Mesenchymal stem cell (in vitro differentiated cells and primary cell): Measurements from ENCODE around the gene LENG1.
A peak's percentile ranks its signal among the peaks of the same experiment; 100 is the strongest.

Experiments used
- DNase-seq: peaks from one replicate; pipeline ENCODE4 v3.0.0-alpha.2; 2013
- H2AFZ ChIP-seq: one replicate; pipeline ENCODE4 v1.6.1; 2013; ENCODE audit warnings: low read depth, mild to moderate bottlenecking, control low read depth, inconsistent platforms, low read length, moderate library complexity
- H2AK5ac ChIP-seq: 2 replicates; pipeline ENCODE4 v1.6.1; 2013; ENCODE audit warnings: low read length, moderate library complexity, mild to moderate bottlenecking, inconsistent platforms; ENCODE audit not compliant: severe bottlenecking
- H2BK120ac ChIP-seq: one replicate; pipeline ENCODE4 v1.6.1; 2013; ENCODE audit warnings: low read depth, mild to moderate bottlenecking, inconsistent platforms, low read length, moderate library complexity
- H2BK12ac ChIP-seq, 2 experiments: one replicate each; pipeline ENCODE4 v1.6.1; 2013; ENCODE audit warnings: inconsistent platforms in 2 of 2, low read length in 2 of 2, mild to moderate bottlenecking in 2 of 2, moderate library complexity in 2 of 2, control low read depth in 1 of 2
- H2BK15ac ChIP-seq: one replicate; pipeline ENCODE4 v1.6.1; 2013; ENCODE audit warnings: mild to moderate bottlenecking, low read depth, inconsistent platforms; ENCODE audit not compliant: poor library complexity, severe bottlenecking
- H2BK5ac ChIP-seq: 2 replicates; pipeline ENCODE4 v1.6.1; 2013; ENCODE audit warnings: low read depth, mild to moderate bottlenecking, low read length, control low read depth, inconsistent platforms; ENCODE audit not compliant: poor library complexity, severe bottlenecking
- H3K14ac ChIP-seq, 2 experiments: one replicate each; pipeline ENCODE4 v1.6.1; 2013; ENCODE audit warnings: inconsistent platforms in 2 of 2, low read length in 2 of 2, control low read depth in 1 of 2, mild to moderate bottlenecking in 1 of 2, moderate library complexity in 1 of 2
- H3K18ac ChIP-seq, 2 experiments: one replicate each; pipeline ENCODE4 v1.6.1; 2013; ENCODE audit warnings: inconsistent platforms in 2 of 2, low read length in 2 of 2, control low read depth in 1 of 2, low read depth in 1 of 2, mild to moderate bottlenecking in 1 of 2
- H3K23ac ChIP-seq, 2 experiments: one replicate each; pipeline ENCODE4 v1.6.1; 2013; ENCODE audit warnings: inconsistent platforms in 2 of 2, low read length in 2 of 2, mild to moderate bottlenecking in 2 of 2, moderate library complexity in 2 of 2, control low read depth in 1 of 2
- H3K27ac ChIP-seq: 2 replicates; pipeline ENCODE4 v1.5.1; 2013; ENCODE audit warnings: mild to moderate bottlenecking, moderate library complexity, low read length, control low read depth, inconsistent platforms; ENCODE audit not compliant: poor library complexity, severe bottlenecking
- H3K27me3 ChIP-seq, 2 experiments: 2 replicates each; pipeline versions ENCODE4 v1.6.1 to v1.7.0; 2013; ENCODE audit warnings: low read length in 2 of 2, mild to moderate bottlenecking in 2 of 2, moderate library complexity in 2 of 2, control low read depth in 1 of 2, inconsistent platforms in 1 of 2; ENCODE audit not compliant: control insufficient read depth in 1 of 2, insufficient read depth in 1 of 2
- H3K36me3 ChIP-seq, 2 experiments: 2 replicates each; pipeline versions ENCODE4 v1.6.1 to v1.7.0; 2013; ENCODE audit warnings: low read length in 2 of 2, control low read depth in 1 of 2, inconsistent platforms in 1 of 2, low read depth in 1 of 2, mild to moderate bottlenecking in 1 of 2; ENCODE audit not compliant: insufficient read depth in 2 of 2, control insufficient read depth in 1 of 2
- H3K4ac ChIP-seq, 2 experiments: one replicate each; pipeline ENCODE4 v1.6.1; 2013; ENCODE audit warnings: inconsistent platforms in 2 of 2, low read length in 2 of 2, mild to moderate bottlenecking in 2 of 2, moderate library complexity in 2 of 2, control low read depth in 1 of 2, low read depth in 1 of 2
- H3K4me1 ChIP-seq: 2 replicates; pipeline ENCODE4 v1.6.1; 2013; ENCODE audit warnings: low read depth, low read length, control low read depth; ENCODE audit not compliant: control insufficient read depth, insufficient read depth
- H3K4me2 ChIP-seq: 2 replicates; pipeline ENCODE4 v1.6.1; 2013; ENCODE audit warnings: low read length, mild to moderate bottlenecking, inconsistent platforms; ENCODE audit not compliant: poor library complexity, severe bottlenecking
- H3K4me3 ChIP-seq, 2 experiments: 2 replicates each; pipeline versions ENCODE4 v1.5.1 to v1.7.0; 2013; ENCODE audit warnings: low read length in 2 of 2, mild to moderate bottlenecking in 2 of 2, control low read depth in 1 of 2, low read depth in 1 of 2; ENCODE audit not compliant: insufficient read depth in 1 of 2
- H3K79me1 ChIP-seq: replicated peaks from 2 replicates; pipeline ENCODE4 v1.6.1; 2013; ENCODE audit warnings: mild to moderate bottlenecking, control low read depth, low read length, inconsistent platforms; ENCODE audit not compliant: poor library complexity, severe bottlenecking
- H3K9ac ChIP-seq: 2 replicates; pipeline ENCODE4 v1.7.0; 2013; ENCODE audit warnings: mild to moderate bottlenecking, low read length, moderate library complexity
- H3K9me3 ChIP-seq: 2 replicates; pipeline ENCODE4 v1.7.0; 2013; ENCODE audit warnings: mild to moderate bottlenecking, low read length; ENCODE audit not compliant: control insufficient read depth
- H4K8ac ChIP-seq: one replicate; pipeline ENCODE4 v1.6.1; 2013; ENCODE audit warnings: inconsistent platforms, mild to moderate bottlenecking, low read length, moderate library complexity
- H4K91ac ChIP-seq: one replicate; pipeline ENCODE4 v1.6.1; 2013; ENCODE audit warnings: mild to moderate bottlenecking, low read length, inconsistent platforms
- WGBS: methylation state at CpG from one replicate; pipeline ENCODE4 v1.1.7; 2013; ENCODE audit warnings: mixed read lengths; 5-methylcytosine and 5-hydroxymethylcytosine counted together

The LENG1 gene

GRCh38 chr19:54124393-54124792 lies 35.1 kb downstream of the LENG1 start:
- Histone ChIP-seq H2BK15ac (no peak overlapping the region), H3K79me1 (peaks cover 22% of the 10 kb centered on the region), H3K27me3 (no peaks in the 10 kb centered on the region), H2BK12ac (no peak overlapping the region), H4K8ac (no peak overlapping the region), H2BK120ac (no peak overlapping the region), H3K9me3 (no peaks in the 10 kb centered on the region), H2BK5ac (no peak overlapping the region), H4K91ac (no peak overlapping the region), H3K23ac (no peak overlapping the region), H3K4me2 (no peak overlapping the region), H3K18ac (no peak overlapping the region), H3K27ac (no peak overlapping the region), H3K14ac (no peak overlapping the region), H3K4me1 (no peaks in the 10 kb centered on the region), H3K36me3 (peaks cover 86 to 100% of the 10 kb centered on the region in 2 experiments), H3K4me3 (no peak overlapping the region), H2AK5ac (no peak overlapping the region), H3K4ac (no peak overlapping the region), H3K9ac (no peak overlapping the region), H2AFZ (no peak overlapping the region)
- no peak for DNase-seq
- WGBS: 98% methylated on average over 19 of the region's 19 CpGs

GRCh38 chr19:54123682-54124081 lies 35.8 kb downstream of the LENG1 start:
- no peak overlapping the region for H3K27ac ChIP-seq
- no peak overlapping the region for H2BK120ac ChIP-seq

GRCh38 chr19:54121259-54121658 lies 38.3 kb downstream of the LENG1 start:
- Histone ChIP-seq H2AK5ac (no peak overlapping the region), H2BK120ac (no peak overlapping the region), H3K4ac (no peak overlapping the region), H3K23ac (no peak overlapping the region), H3K79me1 (peaks cover 39% of the 10 kb centered on the region), H3K4me1 (peaks cover 7% of the 10 kb centered on the region), H3K36me3 (peaks cover 77 to 78% of the 10 kb centered on the region in 2 experiments), H2AFZ (no peak overlapping the region), H3K9me3 (no peaks in the 10 kb centered on the region), H3K27ac (no peak overlapping the region), H2BK15ac (no peak overlapping the region), H4K8ac (no peak overlapping the region), H3K27me3 (no peaks in the 10 kb centered on the region), H2BK12ac (no peak overlapping the region), H3K14ac (no peak overlapping the region), H2BK5ac (no peak overlapping the region), H4K91ac (no peak overlapping the region), H3K4me3 (no peak overlapping the region), H3K4me2 (no peak overlapping the region), H3K9ac (no peak overlapping the region), H3K18ac (no peak overlapping the region)
- WGBS: 98% methylated on average over 10 of the region's 10 CpGs
- DNase-seq: no peak

More at GRCh38 chr19:54123682-54124081, 35.8 kb downstream of the LENG1 start:
- Histone ChIP-seq H3K4me1 (no peaks in the 10 kb centered on the region), H3K4me3 (no peak overlapping the region), H3K23ac (no peak overlapping the region), H3K27me3 (no peaks in the 10 kb centered on the region), H3K36me3 (peaks cover 85 to 94% of the 10 kb centered on the region in 2 experiments), H3K14ac (no peak overlapping the region), H4K91ac (no peak overlapping the region), H2AK5ac (no peak overlapping the region), H3K4me2 (no peak overlapping the region), H2BK5ac (no peak overlapping the region), H2BK15ac (no peak overlapping the region), H3K79me1 (peaks cover 22% of the 10 kb centered on the region), H3K4ac (no peak overlapping the region), H2AFZ (no peak overlapping the region), H3K18ac (no peak overlapping the region), H4K8ac (no peak overlapping the region), H2BK12ac (no peak overlapping the region), H3K9ac (no peak overlapping the region), H3K9me3 (no peaks in the 10 kb centered on the region)
- DNase-seq: no peak
- WGBS: 97% methylated on average over 17 of the region's 17 CpGs

GRCh38 chr19:54115109-54116063 lies 44.1 kb downstream of the LENG1 start, which contains the start of the genes PRPF31 and TFPT:
TSS of gene PRPF31 (plus strand) at chr19:54115754. CDS start at chr19:54118279, 2,525 bp downstream.
TSS of gene TFPT (minus strand) at chr19:54115657. CDS start at chr19:54115269, 388 bp downstream.
- H3K4me3 ChIP-seq: peak within 1 kb of the TSS; percentile 71 to 92
- peak within 1 kb of the TSS; percentile 92 for H2BK5ac ChIP-seq
- peak within 1 kb of the TSS; percentile 66 to 82 for H3K4ac ChIP-seq
- peak within 1 kb of the TSS; percentile 23 for H2BK120ac ChIP-seq
- peak within 1 kb of the TSS; percentile 20 to 79 for H2BK12ac ChIP-seq
- H3K23ac ChIP-seq: no peak within 1 kb of the TSS
- H3K14ac ChIP-seq: peak within 1 kb of the TSS in 1 of 2 experiments; percentile 89
- no peaks in the 10 kb centered on the region for H3K27me3 ChIP-seq
- H3K9me3 ChIP-seq: no peaks in the 10 kb centered on the region
- H3K4me2 ChIP-seq: peak within 1 kb of the TSS; percentile 93
- DNase-seq: peak; percentile 99
- peak within 1 kb of the TSS; percentile 74 for H2AFZ ChIP-seq
- under 1% methylated on average over 60 of the region's 60 CpGs for WGBS
- H4K91ac ChIP-seq: peak within 1 kb of the TSS; percentile 91
- peak within 1 kb of the TSS; percentile 93 for H4K8ac ChIP-seq
- H3K27ac ChIP-seq: peak within 1 kb of the TSS; percentile 88
- H3K36me3 ChIP-seq: peaks cover 33 to 35% of the 10 kb centered on the region in 2 experiments
- H3K9ac ChIP-seq: peak within 1 kb of the TSS; percentile 93
- peaks cover 17% of the 10 kb centered on the region for H3K4me1 ChIP-seq
- peaks cover 47% of the 10 kb centered on the region for H3K79me1 ChIP-seq
- H2AK5ac ChIP-seq: peak within 1 kb of the TSS; percentile 34
- peak within 1 kb of the TSS; percentile 29 for H2BK15ac ChIP-seq
- H3K18ac ChIP-seq: peak within 1 kb of the TSS; percentile 95 to 96
